ENCODE data around the gene GSC. TPM values are rescaled to one million over a fixed set of nuclear protein-coding genes. Genes with fewer than 3 reads are reported as not detected.

Gene GSC
- total RNA-seq, 1 experiment from 2014 or later, result not detected

DNA sequence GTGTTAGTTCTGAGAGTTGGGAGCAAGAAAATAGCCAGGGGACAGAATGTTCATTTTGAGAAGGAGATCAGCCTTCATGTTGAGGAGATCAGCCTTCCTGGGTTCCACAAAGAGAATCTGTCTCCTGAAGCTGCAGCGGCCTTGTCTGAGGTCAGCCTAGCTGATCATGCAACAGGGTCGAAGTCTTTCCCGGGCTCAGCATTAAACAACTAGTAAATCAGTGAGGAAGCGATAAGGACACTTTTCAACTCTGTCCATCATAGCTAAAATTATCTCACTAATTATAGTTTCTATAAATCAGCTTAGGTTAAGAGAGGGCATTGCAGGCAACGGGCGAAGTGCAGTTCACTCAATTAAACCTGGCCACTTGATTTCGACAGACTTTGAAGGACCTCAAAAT lies 7.5 kb downstream of the GSC start:
- Histone ChIP-seq H3K14ac (ENCODE audit: insufficient read depth, low read length) (no peak overlapping the region), H3T11ph (ENCODE audit: low read length) (no peak overlapping the region), H3K18ac (ENCODE audit: insufficient read length, low read depth, low read length) (no peak overlapping the region), H3K4ac (ENCODE audit: low read depth, low read length) (no peak overlapping the region), H4K8ac (replicated peaks; ENCODE audit: insufficient read length, low read depth, low read length) (no peak overlapping the region), H3K56ac (ENCODE audit: insufficient read length, low read depth, low read length) (no peak overlapping the region), H2AFZ (ENCODE audit: low read length) (no peak overlapping the region), H3K23me2 (ENCODE audit: insufficient read length, low read depth, low read length, poor library complexity, severe bottlenecking) (no peaks in the 10 kb centered on the region), H2BK20ac (ENCODE audit: low read depth, low read length, poor library complexity, severe bottlenecking) (no peak overlapping the region), H2AK5ac (ENCODE audit: insufficient read length, low read length) (no peak overlapping the region), H3K4me1 (ENCODE audit: insufficient read depth, low read length) (no peaks in the 10 kb centered on the region), H4K91ac (ENCODE audit: insufficient read length, low read depth, low read length) (no peak overlapping the region), H3K4me2 (ENCODE audit: insufficient read depth, insufficient read length, low read length) (no peak overlapping the region), H3K79me1 (ENCODE audit: insufficient read depth, low read depth, low read length, poor library complexity, severe bottlenecking) (no peaks in the 10 kb centered on the region), H3K27ac (ENCODE audit: insufficient read length, low read depth, low read length) (no peak overlapping the region), H2BK5ac (ENCODE audit: insufficient read length, low read length) (no peak overlapping the region), H2BK120ac (ENCODE audit: low read depth, low read length, poor library complexity, severe bottlenecking) (no peak overlapping the region), H3K27me3 (ENCODE audit: insufficient read depth, low read length) (peaks cover 24% of the 10 kb centered on the region), H2BK12ac (ENCODE audit: insufficient read length, low read depth, low read length) (no peak overlapping the region), H4K5ac (ENCODE audit: insufficient read length, low read depth, low read length) (no peak overlapping the region), H3K9ac (ENCODE audit: extremely low read depth, insufficient read length, low read length) (no peak overlapping the region), H2BK15ac (ENCODE audit: low read depth, low read length) (no peak overlapping the region), H3K9me3 (ENCODE audit: control insufficient read depth, low read depth, low read length) (no peaks in the 10 kb centered on the region), H4K20me1 (ENCODE audit: control insufficient read depth, insufficient read depth, insufficient read length) (no peaks in the 10 kb centered on the region), H3K23ac (ENCODE audit: insufficient read length, low read depth, low read length) (no peak overlapping the region), H3K79me2 (ENCODE audit: insufficient read depth, low read length) (no peaks in the 10 kb centered on the region)
- Mint-ChIP-seq H3K4me3 (no peak overlapping the region), H3K36me3 (ENCODE audit: insufficient read depth in 1 of 3, low read depth in 3 of 3) (no peaks in the 10 kb centered on the region), H3K4me1 (peaks cover 14 to 29% of the 10 kb centered on the region in 2 experiments), H3K27me3 (ENCODE audit: low read depth) (peaks cover 75% of the 10 kb centered on the region), H3K27ac (no peak overlapping the region), H3K9me3 (peaks cover 0 to 2% of the 10 kb centered on the region in 2 experiments; a peak in 2 of 5 replicates)
- TF ChIP-seq, protein P1, sequence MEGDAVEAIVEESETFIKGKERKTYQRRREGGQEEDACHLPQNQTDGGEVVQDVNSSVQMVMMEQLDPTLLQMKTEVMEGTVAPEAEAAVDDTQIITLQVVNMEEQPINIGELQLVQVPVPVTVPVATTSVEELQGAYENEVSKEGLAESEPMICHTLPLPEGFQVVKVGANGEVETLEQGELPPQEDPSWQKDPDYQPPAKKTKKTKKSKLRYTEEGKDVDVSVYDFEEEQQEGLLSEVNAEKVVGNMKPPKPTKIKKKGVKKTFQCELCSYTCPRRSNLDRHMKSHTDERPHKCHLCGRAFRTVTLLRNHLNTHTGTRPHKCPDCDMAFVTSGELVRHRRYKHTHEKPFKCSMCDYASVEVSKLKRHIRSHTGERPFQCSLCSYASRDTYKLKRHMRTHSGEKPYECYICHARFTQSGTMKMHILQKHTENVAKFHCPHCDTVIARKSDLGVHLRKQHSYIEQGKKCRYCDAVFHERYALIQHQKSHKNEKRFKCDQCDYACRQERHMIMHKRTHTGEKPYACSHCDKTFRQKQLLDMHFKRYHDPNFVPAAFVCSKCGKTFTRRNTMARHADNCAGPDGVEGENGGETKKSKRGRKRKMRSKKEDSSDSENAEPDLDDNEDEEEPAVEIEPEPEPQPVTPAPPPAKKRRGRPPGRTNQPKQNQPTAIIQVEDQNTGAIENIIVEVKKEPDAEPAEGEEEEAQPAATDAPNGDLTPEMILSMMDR (conservative IDR thresholded peaks at IDR 0.05), result no peak
- no peak for DNase-seq
- WGBS (ENCODE audit: extremely low coverage, insufficient read length, low lambda C conversion rate), result no CpG with 5 or more reads among the region's 7 CpGs

Data from H9 (cell line).